HG03108 (cell line): ENCODE data around the gene SLC12A9.
"Not testable (repeated sequence)": the region's sequence is repeated elsewhere in the genome, so short reads cannot be mapped to it uniquely, and the experiment has no call there.

Source experiments
- ATAC-seq: cut with Tn5 transposase; IDR thresholded peaks from one replicate; pipeline ENCODE4 v1.9.1; 2021; ENCODE audit warnings: moderate library complexity; ENCODE audit not compliant: unreplicated experiment

The SLC12A9 gene, protein sequence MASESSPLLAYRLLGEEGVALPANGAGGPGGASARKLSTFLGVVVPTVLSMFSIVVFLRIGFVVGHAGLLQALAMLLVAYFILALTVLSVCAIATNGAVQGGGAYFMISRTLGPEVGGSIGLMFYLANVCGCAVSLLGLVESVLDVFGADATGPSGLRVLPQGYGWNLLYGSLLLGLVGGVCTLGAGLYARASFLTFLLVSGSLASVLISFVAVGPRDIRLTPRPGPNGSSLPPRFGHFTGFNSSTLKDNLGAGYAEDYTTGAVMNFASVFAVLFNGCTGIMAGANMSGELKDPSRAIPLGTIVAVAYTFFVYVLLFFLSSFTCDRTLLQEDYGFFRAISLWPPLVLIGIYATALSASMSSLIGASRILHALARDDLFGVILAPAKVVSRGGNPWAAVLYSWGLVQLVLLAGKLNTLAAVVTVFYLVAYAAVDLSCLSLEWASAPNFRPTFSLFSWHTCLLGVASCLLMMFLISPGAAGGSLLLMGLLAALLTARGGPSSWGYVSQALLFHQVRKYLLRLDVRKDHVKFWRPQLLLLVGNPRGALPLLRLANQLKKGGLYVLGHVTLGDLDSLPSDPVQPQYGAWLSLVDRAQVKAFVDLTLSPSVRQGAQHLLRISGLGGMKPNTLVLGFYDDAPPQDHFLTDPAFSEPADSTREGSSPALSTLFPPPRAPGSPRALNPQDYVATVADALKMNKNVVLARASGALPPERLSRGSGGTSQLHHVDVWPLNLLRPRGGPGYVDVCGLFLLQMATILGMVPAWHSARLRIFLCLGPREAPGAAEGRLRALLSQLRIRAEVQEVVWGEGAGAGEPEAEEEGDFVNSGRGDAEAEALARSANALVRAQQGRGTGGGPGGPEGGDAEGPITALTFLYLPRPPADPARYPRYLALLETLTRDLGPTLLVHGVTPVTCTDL

DNA sequence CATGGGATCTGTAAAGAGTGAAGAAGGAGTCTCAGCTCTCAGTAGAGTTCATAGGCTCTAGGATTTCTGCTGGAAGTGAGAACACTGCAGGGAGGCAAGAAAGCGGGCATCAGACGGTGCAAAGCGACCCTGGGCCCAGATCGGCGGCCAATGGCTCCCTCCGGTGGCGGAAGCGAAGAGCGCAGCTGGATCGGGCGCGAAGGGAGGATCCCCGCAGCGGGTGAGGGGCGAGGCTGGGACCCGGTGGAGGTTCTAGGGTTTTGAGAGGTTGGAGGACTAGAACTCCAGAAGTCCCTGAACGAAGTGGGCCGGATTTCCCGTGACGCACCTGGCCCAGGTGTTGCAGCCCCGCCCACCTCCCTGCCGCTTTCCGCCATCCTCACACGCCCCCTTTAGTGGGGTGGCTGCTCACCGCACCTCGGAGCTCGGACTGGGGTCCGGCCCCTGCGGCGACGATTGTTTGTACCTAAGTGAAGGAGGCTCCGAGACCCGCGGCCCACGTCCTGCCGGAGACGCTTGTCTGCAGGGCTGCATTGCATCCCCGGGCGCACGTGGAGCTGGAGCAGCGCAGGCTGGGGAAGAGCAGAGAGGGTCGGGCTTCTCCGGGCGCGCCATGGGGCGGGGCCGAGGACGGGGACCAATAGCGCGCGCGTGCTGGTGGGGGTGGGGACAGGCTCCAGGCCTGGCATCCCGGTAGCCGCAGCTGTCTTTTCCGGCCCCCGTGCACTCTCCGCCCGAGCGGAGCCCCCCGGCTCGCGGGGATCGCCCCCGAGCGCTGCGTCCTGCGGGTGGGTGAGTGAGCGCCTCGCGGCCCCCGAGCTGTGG lies at the start of gene SLC12A9:
SLC12A9 (plus strand) TSS at position 666 of the 825 bp plus-strand sequence. CDS start 1,485 bp downstream, outside the sequence.
- peak; percentile 91 for ATAC-seq

DNA sequence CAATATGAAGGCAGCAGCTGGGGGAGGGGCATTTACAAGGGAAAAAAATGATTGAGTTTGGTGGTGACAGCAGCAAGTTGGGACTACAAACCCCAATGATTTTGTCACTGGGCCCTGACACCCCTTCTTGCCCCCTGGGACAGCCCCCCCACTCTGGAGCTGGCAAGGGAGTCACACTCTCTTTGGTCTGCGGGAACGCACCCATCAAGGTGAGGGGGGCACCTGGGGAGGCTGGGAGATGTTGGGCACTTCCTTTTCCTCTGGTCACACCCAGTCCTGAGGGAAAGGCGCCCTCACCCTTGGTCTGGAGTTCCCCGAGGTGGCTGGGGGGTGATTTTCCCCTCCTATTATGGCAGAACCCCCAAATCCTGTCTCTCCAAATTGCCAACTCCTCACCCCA lies 49.6 kb upstream of the SLC12A9 start:
- no peak for ATAC-seq

DNA sequence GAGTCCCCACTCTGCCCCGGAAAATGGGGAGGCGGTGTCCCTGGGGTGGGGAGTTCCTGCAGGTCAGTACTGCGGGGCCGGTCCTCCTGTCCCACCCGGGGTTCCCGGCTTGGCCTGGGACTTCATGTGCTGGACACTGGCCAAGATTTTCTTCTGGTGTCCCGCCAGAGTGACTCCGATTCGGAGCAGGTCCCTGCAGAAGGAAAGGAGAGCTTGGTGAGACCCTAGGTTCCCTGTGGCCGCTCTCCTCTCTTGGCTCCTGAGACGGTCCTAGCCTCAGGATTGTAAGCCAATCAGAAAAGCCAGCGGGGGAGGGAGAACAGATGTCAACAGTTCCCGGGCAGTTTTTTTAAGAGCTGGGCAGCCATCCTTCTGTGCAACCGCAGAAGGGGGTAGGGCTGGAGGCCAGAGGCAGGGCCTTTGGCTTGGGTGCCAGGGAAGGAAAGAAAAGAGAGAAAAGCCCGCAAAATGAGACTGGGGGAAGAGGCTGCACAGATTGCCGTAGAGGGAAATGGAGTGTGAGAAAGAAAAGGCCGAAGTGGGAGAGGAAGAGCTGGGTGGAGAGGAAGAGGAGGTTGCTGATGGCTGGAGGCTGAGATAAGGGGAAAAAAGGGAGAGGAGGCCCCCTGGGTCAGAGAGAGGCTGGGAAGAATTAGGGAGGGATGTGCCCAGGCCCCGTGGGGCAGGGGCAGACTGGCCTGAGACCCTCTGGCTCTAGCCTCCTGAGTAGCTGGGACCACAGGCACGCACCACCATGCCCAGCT lies 48.9 kb upstream of the SLC12A9 start:
- peak; percentile 97 for ATAC-seq

DNA sequence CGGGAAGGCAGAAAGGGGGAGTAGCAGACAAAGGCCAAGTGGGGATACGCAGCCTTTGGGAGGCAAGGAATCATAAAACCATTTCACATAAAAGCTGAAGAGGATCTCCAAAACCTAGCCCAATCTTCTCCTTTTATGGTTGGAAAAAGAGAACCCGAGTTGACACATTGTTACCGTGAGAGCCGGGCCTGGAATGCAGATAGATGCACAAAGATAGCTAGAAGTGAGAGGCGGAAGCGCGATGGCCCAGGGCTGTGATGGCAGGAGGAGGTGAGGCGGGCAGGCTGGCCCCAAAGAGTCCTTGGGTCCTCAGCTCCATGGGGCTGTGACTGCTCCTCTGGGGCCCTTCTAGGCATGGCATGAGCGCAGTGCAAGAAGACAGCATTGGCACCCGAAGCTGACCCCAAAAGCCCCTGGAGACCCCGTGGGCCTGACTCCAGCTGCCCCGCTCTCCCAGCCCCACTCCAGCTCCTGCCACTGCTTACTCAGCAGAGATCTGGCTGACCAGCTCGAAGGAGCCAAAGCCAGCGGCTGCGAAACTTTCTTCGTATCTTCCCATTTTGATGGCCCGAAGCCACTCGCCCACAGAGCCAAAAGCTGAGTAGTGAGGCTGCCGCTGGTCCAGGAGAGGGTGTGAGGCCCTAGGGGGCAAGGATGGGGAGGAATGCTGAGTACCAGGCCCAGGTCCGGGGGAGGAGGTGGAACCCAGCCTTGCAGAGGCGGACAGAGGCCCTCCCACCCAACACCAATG lies 47.7 kb upstream of the SLC12A9 start:
- no peak for ATAC-seq

DNA sequence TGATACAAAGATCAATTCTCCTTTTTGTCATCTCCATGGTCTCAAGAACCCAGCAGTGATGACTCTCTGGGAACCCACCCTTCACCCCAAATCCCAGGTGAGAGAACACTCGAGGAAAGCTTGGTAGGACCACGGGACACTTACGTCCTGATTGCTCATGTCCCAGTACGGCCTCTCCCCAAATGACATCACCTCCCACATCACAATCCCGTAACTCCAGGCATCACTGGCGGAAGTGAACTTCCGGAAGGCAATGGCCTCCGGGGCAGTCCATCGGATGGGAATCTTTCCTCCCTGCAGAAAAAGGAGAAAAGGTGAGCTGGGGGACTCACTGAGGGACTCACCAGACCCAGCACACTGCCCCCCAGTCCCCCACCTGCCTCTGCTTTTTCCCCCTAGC lies 46.2 kb upstream of the SLC12A9 start:
- ATAC-seq, result no peak

DNA sequence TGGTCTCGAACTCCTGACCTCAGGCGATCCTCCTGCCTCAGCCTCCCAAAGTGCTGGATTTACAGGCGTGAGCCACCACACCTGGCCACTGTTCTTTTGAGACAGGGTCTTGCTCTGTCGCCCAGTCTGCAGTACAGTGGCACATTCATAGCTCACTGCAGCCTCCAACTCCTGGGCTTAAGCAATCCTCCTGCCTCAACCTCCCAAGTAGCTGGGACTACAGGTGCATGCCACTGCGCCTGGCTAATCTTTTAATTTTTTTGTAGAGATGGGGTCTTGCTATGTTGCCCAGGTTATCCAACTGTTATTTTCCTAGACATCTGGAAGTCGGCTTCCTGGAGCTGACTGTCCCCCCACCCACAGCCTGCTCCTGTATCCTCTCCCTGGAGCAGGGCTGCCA lies 45.6 kb upstream of the SLC12A9 start:
- not testable (repeated sequence) for ATAC-seq

DNA sequence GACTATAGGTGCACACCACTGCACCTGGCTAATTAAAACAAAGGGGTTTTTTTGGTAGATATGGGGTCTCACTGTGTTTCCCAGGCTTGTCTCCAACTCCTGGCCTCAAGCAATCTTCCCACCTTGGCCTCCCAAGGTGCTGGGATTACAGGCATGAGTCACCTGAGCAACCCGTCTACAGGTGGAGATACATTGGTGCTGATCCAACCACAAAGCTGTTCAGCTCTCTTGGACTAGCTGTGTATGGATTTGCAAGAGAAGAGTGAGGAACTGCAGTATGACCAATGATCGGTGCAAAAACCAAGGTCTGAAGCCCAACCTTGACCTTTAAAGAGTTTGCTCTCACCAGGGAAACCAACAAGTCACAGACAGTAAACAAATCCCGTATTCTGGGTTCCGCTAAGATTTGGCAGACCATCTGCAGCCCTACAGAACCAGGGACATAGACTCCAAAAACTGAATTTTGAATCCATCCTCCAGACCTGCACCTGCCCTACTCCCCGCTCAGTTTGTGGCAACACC lies 44.1 kb upstream of the SLC12A9 start:
- ATAC-seq, result no peak

DNA sequence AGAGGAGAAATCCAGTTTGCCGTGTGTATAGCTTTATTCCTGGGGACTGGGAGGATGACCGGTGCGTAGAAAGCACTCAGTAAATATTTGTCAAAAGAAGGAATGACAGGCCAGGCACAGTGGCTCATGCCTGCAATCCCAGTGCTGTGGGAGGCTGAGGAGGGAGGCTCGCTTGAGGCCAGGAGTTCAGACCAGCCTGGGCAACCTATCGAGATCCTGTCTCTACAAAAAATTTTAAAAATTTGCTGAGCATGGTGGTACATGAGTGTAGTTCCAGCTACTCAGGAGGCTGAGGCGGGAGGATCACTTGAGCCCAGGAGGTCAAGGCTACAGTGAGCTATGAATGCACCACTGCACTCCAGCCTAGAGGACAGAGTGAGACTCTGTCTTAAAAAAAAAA lies 41.0 kb upstream of the SLC12A9 start:
- ATAC-seq, result no peak

DNA sequence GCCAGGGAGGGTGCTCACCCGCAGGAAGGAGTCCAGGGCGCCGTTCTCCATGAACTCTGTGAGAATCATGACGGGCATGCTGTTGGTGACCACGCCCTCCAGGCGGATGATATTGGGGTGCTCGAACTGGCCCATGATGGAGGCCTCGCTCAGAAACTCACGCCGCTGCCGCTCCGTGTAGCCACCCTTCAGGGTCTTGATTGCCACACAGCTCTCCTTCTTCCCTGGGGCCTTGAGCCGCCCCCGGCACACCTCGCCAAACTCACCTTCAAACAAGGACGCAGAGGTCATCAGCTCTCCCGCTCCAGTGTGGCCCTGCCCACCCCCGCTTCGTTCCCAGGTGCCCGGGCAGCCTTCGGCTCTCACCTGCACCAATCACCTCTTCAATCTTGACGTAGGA lies 39.8 kb upstream of the SLC12A9 start:
- no peak for ATAC-seq

DNA sequence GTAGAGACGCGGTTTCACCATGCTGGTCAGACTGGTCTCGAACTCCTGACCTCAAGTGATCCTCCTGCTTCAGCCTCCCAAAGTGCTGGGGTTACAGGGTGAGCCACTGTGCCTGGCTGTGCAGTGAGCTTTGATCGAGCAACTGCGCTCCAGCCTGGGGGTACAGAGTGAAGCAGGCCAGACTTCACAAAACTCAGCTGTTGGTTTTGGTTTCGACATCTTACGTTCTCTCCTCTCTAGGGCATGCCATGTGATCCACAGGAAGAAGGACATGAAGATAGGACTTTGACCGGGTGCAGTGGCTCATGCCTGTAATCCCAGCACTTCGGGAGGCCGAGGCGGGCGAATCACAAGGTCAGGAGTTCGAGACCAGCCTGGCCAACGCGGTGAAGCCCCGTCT lies 36.0 kb upstream of the SLC12A9 start:
- ATAC-seq, result not testable (repeated sequence)

DNA sequence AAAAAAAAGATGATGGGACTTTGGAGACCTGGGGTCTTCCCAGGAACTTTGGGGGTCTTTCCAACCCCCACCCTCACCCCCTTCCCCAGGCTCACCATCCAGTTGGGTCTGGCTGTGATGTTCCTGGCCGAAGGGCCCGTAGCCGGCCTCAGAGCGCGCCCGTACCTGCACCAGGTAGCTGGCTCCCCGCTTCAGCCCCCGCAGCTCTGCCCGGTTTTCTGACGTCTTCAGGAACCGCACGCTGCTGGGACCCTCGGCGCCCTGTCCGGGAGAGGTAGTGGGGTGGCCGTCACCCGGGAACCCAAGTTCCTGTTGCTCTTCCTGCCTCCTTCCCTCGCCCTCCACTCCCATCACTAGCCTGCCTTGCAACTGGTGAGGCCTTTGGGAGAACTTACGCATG lies 35.4 kb upstream of the SLC12A9 start:
- no peak for ATAC-seq

DNA sequence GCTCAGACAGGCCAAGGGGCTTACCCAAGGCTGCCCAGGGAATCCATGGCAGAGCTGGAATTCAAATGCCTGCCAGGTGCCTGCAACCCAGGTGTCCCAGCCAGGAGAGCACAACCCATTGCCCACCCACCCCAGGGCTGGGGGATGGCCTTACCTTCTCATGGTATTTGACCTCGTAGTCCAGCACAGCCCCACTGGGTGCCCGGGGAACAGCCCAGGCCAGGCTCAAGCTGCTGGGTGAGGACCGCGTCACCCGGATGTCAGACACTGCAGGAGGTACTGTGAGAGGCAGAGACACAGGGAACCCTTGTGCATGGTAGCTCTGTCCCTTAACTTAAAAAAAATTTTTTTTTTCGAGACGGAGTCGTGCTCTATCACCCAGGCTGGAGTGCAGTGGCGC lies 34.1 kb upstream of the SLC12A9 start:
- no peak for ATAC-seq

DNA sequence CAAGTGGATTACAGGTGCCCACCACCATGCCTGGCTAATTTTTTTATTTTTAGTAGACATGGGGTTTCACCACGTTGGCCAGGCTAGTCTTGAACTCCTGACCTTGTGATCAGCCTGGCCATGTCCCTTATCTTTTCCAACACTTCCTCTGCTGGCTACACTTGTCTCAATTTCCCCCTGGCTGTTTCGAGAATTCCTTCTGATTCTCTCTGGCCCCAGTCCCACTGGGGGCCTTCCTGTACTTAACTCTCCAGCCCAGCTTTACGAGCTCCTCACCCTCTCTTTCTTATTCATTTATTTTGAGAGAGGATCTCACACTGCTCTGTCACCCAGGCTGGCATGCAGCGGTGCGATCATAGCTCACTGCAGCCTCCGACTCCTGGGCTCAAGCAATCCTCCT lies 33.7 kb upstream of the SLC12A9 start:
- no peak for ATAC-seq

DNA sequence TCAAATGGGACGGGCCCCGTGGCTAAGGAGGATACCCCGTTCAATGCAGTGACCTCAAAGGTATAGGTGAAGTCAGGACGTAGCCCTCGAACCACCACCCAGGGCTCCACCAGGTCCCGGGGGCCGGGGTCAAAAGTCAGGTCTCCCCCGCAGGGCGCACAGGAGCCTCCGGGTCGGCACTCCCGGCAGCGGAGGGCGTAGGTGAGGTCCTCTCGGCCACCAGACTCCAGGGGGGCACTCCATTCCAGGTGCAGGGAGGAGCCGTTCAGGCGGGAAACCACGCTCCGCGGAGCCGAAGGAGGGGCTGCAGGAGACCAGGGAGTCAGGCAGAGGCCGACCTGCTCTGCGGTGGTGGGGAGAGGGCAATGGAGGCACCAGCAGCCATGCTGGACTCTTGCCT lies 32.9 kb upstream of the SLC12A9 start:
- no peak for ATAC-seq

DNA sequence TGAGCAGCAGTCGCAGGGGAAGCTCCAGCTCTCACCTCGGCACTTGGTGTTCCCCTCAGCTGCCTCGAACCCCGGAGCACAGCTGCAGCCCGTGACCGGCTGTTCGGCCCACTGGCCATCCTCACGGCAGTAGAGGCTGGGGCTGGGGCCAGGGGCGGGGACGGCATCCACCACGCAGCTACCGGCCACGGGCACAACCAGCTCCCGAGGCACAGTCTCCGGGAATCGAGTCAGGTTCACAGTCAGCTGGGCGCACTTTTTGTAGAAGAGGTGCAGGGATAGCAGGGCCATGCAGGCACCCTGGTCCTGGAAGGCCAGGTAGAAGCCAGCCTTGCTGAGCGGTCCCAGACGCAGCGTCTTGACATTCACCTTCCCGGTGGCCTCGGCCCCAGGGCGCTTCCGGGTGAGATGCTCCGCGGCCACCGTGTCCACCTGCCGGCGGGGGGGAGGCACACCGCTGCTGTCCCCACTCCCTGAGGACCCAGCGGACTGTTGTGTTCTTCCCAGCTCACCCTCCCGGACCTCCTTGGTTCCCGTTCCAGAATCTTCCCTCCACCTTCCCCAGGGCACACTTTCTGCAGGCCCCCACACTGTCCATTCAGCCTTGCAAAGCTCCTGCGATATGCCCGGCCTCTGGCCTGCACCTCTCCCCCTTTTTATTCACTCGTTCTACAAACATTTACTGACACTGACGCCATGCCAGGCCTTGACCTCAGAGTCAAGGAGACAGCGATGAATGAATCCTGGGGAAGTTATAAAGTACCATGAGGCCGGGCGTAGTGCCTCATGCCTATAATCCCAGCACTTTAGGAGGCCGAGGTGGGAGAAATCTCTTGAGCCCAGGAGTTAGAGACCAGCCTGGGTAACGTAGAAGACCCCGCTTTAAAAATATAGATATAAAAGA lies 30.0 kb upstream of the SLC12A9 start:
- ATAC-seq, result no peak

DNA sequence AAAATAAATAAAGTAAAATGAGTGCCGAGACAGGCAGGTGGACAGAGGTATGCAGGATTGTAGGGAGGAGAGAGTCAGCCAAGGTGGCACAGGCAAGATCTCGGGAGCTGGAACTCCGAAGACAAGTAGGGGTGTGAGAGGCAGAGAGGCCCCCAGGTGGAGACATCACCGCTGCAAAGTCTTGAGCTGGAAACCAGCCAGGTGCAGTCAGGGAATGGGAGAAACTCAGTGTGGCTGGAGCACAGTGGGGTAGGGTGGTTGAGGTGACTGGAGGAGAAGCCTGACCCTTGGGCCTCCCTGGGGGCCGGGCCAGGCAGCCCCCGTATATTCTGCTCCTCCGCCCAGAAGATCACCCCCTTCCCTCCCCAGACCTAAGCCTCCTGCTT lies 29.4 kb upstream of the SLC12A9 start:
- no peak for ATAC-seq

DNA sequence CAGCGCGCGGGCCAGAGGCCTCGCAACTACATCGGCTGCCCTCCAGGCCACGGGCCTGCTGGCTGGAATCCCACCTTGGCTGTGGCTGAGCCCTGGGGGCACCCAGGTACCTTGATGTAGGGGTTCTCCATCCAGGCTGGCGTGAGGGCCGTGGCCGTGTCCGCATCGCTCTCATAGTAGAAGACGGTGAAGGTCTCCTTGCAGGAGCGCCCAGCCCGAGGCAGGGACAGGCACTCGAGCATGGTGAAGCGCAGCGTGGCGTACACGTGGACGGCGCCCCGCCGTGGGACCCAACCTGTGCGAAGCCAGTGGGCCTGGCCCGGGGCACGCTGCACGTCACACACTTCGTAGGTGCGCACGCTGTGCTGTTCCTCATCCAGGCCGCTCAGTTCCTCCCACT lies 29.0 kb upstream of the SLC12A9 start:
- no peak for ATAC-seq

DNA sequence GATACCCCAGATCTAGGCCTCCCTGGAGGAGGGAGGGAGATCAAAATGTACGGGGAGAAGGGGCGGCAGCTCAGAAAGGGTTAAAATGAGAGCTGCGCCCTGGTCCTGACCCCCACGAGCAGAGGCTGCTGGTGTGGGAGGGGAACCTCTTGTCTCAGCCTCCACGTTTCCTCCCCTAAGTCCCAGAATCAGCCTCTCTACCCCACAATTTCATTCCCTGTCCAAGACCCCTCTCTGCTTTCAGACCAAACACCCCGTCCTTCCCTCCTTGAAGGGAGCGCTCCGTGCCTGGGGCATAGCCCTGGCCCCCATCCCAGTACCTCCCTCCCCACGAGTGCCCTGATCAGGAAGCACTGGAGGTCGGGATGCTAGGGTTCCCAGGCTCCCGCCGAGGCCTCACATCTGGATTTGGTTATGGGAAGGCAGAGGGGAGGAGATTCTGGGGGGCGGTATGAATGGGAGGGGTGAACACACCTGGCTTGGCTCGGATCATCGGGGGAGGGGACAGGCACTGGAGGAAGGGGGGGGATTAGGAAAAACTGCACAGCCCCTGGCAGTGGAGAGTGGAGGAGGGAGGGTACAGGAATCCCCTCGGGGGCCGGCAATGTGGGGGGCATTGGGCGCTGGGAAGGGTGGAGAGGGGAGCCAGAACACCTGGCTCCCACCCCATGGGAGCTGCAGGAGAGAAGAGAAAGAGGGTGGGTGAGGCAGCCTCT lies 27.9 kb upstream of the SLC12A9 start:
- ATAC-seq, result no peak
